SK-N-SH treated with all-trans-retinoic acid at 6 μM for 48 hours (cell line): Measurements from ENCODE around the gene ASAP2.

Experiments used
- ATAC-seq: fragments of 200-7000 bp; cut with Tn5 transposase; 3 replicates; pipeline ENCODE4 v1.9.1; 2020; ENCODE audit warnings: mild to moderate bottlenecking, moderate library complexity
- ARNTL ChIP-seq: fragments of 450-650 bp; formaldehyde crosslinking; IDR thresholded peaks from 2 replicates; pipeline ENCODE4 v1.5.0; 2020; ENCODE audit warnings: low read depth, mild to moderate bottlenecking, moderate library complexity, borderline replicate concordance
- BACH2 ChIP-seq: fragments of 250-450 bp; sonication (Bioruptor Pico); IDR thresholded peaks from 2 replicates; pipeline ENCODE4 v1.9.0; 2021; ENCODE audit warnings: mild to moderate bottlenecking, borderline replicate concordance
- CSDC2 ChIP-seq: fragments of 250-450 bp; sonication (Bioruptor Pico); IDR thresholded peaks from 2 replicates; pipeline ENCODE4 v1.5.0; 2020; ENCODE audit warnings: mild to moderate bottlenecking, moderate library complexity
- ESRRG ChIP-seq: fragments of 250-450 bp; sonication (Bioruptor Pico); IDR thresholded peaks from 2 replicates; pipeline ENCODE4 v1.6.1; 2021; ENCODE audit warnings: mild to moderate bottlenecking
- GLIS3 ChIP-seq: fragments of 250-450 bp; sonication (Bioruptor Pico); IDR thresholded peaks from 2 replicates; pipeline ENCODE4 v1.5.0; 2020; ENCODE audit warnings: mild to moderate bottlenecking, moderate library complexity
- OSR1 ChIP-seq: fragments of 250-450 bp; sonication (Bioruptor Pico); IDR thresholded peaks from 2 replicates; pipeline ENCODE4 v1.8.0; 2022; ENCODE audit warnings: moderate library complexity, mild to moderate bottlenecking, inconsistent platforms
- PPARA ChIP-seq: fragments of 250-450 bp; sonication (Bioruptor Pico); IDR thresholded peaks from 2 replicates; pipeline ENCODE4 v1.5.0; 2020; ENCODE audit warnings: mild to moderate bottlenecking, borderline replicate concordance
- RARB ChIP-seq: fragments of 250-450 bp; sonication (Bioruptor Pico); IDR thresholded peaks from 2 replicates; pipeline ENCODE4 v1.8.0; 2021; ENCODE audit warnings: mild to moderate bottlenecking, moderate library complexity
- TCF4 ChIP-seq: fragments of 250-450 bp; sonication (Bioruptor Pico); IDR thresholded peaks from 2 replicates; pipeline ENCODE4 v1.8.0; 2021; ENCODE audit warnings: mild to moderate bottlenecking, moderate library complexity, borderline replicate concordance
- TOX ChIP-seq: fragments of 250-450 bp; sonication (Bioruptor Pico); IDR thresholded peaks from 2 replicates; pipeline ENCODE4 v1.8.0; 2021; ENCODE audit warnings: mild to moderate bottlenecking, moderate library complexity, borderline replicate concordance
- ZFP3 ChIP-seq: fragments of 250-450 bp; sonication (Bioruptor Pico); IDR thresholded peaks from 2 replicates; pipeline ENCODE4 v1.5.0; 2020; ENCODE audit warnings: mild to moderate bottlenecking, moderate library complexity
- ZNF565 ChIP-seq: fragments of 450-650 bp; formaldehyde crosslinking; conservative IDR thresholded peaks from 2 replicates; pipeline ENCODE4 v1.5.0; 2020; ENCODE audit warnings: low read depth, mild to moderate bottlenecking, moderate library complexity
- ZNF70 ChIP-seq: fragments of 450-650 bp; formaldehyde crosslinking; IDR thresholded peaks from 2 replicates; pipeline ENCODE4 v1.5.0; 2020; ENCODE audit warnings: mild to moderate bottlenecking, moderate library complexity
- ZNF8 ChIP-seq: fragments of 450-650 bp; formaldehyde crosslinking; IDR thresholded peaks from 2 replicates; pipeline ENCODE4 v1.5.0; 2020; ENCODE audit warnings: mild to moderate bottlenecking, moderate library complexity
- TF ChIP-seq, protein P1 (sequence below): fragments of 250-450 bp; sonication (Bioruptor Pico); IDR thresholded peaks from 2 replicates; pipeline ENCODE4 v1.8.0; 2021; ENCODE audit warnings: low read depth, mild to moderate bottlenecking, moderate library complexity, borderline replicate concordance
- TF ChIP-seq, protein P2 (sequence below): fragments of 250-450 bp; sonication (Bioruptor Pico); IDR thresholded peaks from 2 replicates; pipeline ENCODE4 v1.8.0; 2020; ENCODE audit warnings: mild to moderate bottlenecking, moderate library complexity, borderline replicate concordance
- TF ChIP-seq, protein P3 (sequence below): fragments of 250-450 bp; sonication (Bioruptor Pico); IDR thresholded peaks from 2 replicates; pipeline ENCODE4 v1.5.1; 2021; ENCODE audit warnings: mild to moderate bottlenecking, moderate library complexity
- TF ChIP-seq, protein P4 (sequence below): fragments of 250-450 bp; sonication (Bioruptor Pico); IDR thresholded peaks from 2 replicates; pipeline ENCODE4 v1.5.1; 2020; ENCODE audit warnings: low read depth, mild to moderate bottlenecking, moderate library complexity

ASAP2 gene

DNA sequence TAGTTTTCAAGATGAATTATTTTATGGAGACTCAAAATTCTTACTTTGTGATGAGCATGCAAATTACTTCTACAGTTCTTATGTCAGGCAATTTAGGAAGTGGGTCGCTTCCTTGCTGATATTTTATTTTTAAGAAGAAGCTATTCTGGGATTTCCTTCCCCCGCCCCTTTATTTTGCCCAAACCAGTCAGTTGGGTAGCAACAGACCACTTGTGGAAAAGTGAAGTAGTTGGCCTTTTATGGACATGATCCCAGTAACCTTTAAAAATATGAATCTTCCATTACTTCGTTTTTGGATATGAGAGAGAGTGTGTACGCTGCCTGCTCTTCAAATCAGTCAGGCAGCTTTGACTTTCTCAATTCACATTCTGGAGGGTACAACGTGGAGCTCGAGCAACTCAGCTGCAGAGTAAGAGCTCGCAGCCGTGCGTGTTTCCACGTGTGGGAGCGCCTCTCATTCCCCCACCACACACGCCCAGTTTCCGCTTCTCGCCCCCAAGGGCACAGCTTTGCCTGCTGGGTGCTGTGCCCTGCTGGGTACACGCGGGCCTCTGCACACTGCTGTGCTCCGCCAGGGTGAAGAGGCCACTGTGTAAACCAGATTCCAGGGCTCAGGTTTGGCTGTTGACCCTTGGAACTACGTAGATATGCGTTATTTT is 124.1 kb downstream of the ASAP2 start:
- TF ChIP-seq BACH2 (CRISPR knock-in tag) (no peak), TOX (CRISPR knock-in tag) (no peak), ZNF8 (CRISPR knock-in tag) (no peak), ZNF70 (CRISPR knock-in tag) (no peak), GLIS3 (CRISPR knock-in tag) (no peak), PPARA (no peak), ZFP3 (CRISPR knock-in tag) (no peak), CSDC2 (CRISPR knock-in tag) (no peak), ZNF565 (CRISPR knock-in tag) (no peak), ARNTL (CRISPR knock-in tag) (no peak), TCF4 (CRISPR knock-in tag) (no peak)
- TF ChIP-seq, protein P1, sequence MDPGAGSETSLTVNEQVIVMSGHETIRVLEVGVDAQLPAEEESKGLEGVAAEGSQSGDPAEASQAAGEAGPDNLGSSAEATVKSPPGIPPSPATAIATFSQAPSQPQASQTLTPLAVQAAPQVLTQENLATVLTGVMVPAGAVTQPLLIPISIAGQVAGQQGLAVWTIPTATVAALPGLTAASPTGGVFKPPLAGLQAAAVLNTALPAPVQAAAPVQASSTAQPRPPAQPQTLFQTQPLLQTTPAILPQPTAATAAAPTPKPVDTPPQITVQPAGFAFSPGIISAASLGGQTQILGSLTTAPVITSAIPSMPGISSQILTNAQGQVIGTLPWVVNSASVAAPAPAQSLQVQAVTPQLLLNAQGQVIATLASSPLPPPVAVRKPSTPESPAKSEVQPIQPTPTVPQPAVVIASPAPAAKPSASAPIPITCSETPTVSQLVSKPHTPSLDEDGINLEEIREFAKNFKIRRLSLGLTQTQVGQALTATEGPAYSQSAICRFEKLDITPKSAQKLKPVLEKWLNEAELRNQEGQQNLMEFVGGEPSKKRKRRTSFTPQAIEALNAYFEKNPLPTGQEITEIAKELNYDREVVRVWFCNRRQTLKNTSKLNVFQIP (CRISPR knock-in tag) = no peak
- TF ChIP-seq, protein P2, sequence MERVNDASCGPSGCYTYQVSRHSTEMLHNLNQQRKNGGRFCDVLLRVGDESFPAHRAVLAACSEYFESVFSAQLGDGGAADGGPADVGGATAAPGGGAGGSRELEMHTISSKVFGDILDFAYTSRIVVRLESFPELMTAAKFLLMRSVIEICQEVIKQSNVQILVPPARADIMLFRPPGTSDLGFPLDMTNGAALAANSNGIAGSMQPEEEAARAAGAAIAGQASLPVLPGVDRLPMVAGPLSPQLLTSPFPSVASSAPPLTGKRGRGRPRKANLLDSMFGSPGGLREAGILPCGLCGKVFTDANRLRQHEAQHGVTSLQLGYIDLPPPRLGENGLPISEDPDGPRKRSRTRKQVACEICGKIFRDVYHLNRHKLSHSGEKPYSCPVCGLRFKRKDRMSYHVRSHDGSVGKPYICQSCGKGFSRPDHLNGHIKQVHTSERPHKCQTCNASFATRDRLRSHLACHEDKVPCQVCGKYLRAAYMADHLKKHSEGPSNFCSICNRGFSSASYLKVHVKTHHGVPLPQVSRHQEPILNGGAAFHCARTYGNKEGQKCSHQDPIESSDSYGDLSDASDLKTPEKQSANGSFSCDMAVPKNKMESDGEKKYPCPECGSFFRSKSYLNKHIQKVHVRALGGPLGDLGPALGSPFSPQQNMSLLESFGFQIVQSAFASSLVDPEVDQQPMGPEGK (CRISPR knock-in tag) = no peak
- no peak for ATAC-seq

DNA sequence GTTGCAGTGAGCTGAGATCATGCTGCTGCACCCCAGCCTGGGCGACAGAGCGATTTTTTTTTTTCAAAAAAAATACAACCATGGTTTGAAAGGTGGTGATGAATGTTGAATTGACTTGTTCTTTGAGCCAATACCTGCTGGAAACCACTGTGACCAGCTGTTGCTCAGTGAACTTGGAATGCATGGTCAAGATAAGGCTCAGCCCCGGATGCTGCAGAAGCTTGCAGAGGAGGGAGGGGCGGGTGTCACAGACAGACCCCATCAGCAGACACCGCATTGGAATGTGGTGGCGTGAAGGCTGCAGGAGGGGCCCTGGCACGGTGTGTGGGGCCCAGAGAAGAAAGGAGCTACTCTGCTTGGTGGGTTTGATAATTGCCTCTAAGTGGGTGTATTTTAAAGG is 125.1 kb downstream of the ASAP2 start:
- TF ChIP-seq, protein P2 (CRISPR knock-in tag) = no peak
- TF ChIP-seq ZNF70 (CRISPR knock-in tag) (no peak), GLIS3 (CRISPR knock-in tag) (no peak), TCF4 (CRISPR knock-in tag) (no peak), BACH2 (CRISPR knock-in tag) (no peak), RARB (CRISPR knock-in tag) (no peak), ZNF8 (CRISPR knock-in tag) (no peak), ZFP3 (CRISPR knock-in tag) (no peak), OSR1 (CRISPR knock-in tag) (no peak), ESRRG (CRISPR knock-in tag) (no peak), ARNTL (CRISPR knock-in tag) (no peak)
- TF ChIP-seq, protein P3, sequence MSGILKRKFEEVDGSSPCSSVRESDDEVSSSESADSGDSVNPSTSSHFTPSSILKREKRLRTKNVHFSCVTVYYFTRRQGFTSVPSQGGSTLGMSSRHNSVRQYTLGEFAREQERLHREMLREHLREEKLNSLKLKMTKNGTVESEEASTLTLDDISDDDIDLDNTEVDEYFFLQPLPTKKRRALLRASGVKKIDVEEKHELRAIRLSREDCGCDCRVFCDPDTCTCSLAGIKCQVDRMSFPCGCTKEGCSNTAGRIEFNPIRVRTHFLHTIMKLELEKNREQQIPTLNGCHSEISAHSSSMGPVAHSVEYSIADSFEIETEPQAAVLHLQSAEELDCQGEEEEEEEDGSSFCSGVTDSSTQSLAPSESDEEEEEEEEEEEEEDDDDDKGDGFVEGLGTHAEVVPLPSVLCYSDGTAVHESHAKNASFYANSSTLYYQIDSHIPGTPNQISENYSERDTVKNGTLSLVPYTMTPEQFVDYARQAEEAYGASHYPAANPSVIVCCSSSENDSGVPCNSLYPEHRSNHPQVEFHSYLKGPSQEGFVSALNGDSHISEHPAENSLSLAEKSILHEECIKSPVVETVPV (CRISPR knock-in tag) = no peak
- TF ChIP-seq, protein P1 (CRISPR knock-in tag) = no peak
- TF ChIP-seq, protein P4, sequence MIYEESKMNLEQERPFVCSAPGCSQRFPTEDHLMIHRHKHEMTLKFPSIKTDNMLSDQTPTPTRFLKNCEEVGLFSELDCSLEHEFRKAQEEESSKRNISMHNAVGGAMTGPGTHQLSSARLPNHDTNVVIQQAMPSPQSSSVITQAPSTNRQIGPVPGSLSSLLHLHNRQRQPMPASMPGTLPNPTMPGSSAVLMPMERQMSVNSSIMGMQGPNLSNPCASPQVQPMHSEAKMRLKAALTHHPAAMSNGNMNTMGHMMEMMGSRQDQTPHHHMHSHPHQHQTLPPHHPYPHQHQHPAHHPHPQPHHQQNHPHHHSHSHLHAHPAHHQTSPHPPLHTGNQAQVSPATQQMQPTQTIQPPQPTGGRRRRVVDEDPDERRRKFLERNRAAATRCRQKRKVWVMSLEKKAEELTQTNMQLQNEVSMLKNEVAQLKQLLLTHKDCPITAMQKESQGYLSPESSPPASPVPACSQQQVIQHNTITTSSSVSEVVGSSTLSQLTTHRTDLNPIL (CRISPR knock-in tag) = no peak
- TF ChIP-seq, all 23 proteins: peak for 0
- no peak for ATAC-seq
